ENCODE measurements around the gene SLC38A1.
"Not testable (repeated sequence)": the region's sequence is repeated elsewhere in the genome, so short reads cannot be mapped to it uniquely, and the experiment has no call there.

The SLC38A1 gene

GRCh38 chr12:46198913-46199312 is 69.9 kb downstream of the SLC38A1 start:
- TF ChIP-seq CTCF (conservative IDR thresholded peaks at IDR 0.05; ENCODE audit: control insufficient read depth, insufficient read depth, low read depth, low read length): no peak
- H3K4me3 ChIP-seq (ENCODE audit: control insufficient read depth, low read depth, low read length): no peak overlapping the region
- DNase-seq (ENCODE audit: low read depth): no peak

GRCh38 chr12:46197883-46198282 is 71.0 kb downstream of the SLC38A1 start:
- H3K4me3 ChIP-seq (ENCODE audit: control insufficient read depth, low read depth, low read length): no peak overlapping the region
- TF ChIP-seq CTCF (conservative IDR thresholded peaks at IDR 0.05; ENCODE audit: control insufficient read depth, insufficient read depth, low read depth, low read length): no peak
- no peak for DNase-seq (ENCODE audit: low read depth)

GRCh38 chr12:46190533-46190932 is 78.3 kb downstream of the SLC38A1 start:
- H3K4me3 ChIP-seq (ENCODE audit: control insufficient read depth, low read depth, low read length): not testable (repeated sequence)

GRCh38 chr12:46188170-46188569 is 80.7 kb downstream of the SLC38A1 start:
- DNase-seq (ENCODE audit: low read depth): no peak
- H3K4me3 ChIP-seq (ENCODE audit: control insufficient read depth, low read depth, low read length): no peak overlapping the region
- no peak for TF ChIP-seq CTCF (conservative IDR thresholded peaks at IDR 0.05; ENCODE audit: control insufficient read depth, insufficient read depth, low read depth, low read length)

More at GRCh38 chr12:46190533-46190932, 78.3 kb downstream of the SLC38A1 start:
- DNase-seq (ENCODE audit: low read depth): not testable (repeated sequence)

- TF ChIP-seq CTCF (conservative IDR thresholded peaks at IDR 0.05; ENCODE audit: control insufficient read depth, insufficient read depth, low read depth, low read length): no peak
- no peak overlapping the region for H3K4me3 ChIP-seq (ENCODE audit: control insufficient read depth, low read depth, low read length)
- DNase-seq (ENCODE audit: low read depth): peak; percentile 88
These were observed 81.8 kb downstream of the SLC38A1 start for GRCh38 chr12:46187023-46187422.

- no peak overlapping the region for H3K4me3 ChIP-seq (ENCODE audit: control insufficient read depth, low read depth, low read length)
- DNase-seq (ENCODE audit: low read depth): no peak
- TF ChIP-seq CTCF (conservative IDR thresholded peaks at IDR 0.05; ENCODE audit: control insufficient read depth, insufficient read depth, low read depth, low read length): no peak
These were observed 82.8 kb downstream of the SLC38A1 start for GRCh38 chr12:46186088-46186487.

- no peak for TF ChIP-seq CTCF (conservative IDR thresholded peaks at IDR 0.05; ENCODE audit: control insufficient read depth, insufficient read depth, low read depth, low read length)
- no peak for DNase-seq (ENCODE audit: low read depth)
- no peak overlapping the region for H3K4me3 ChIP-seq (ENCODE audit: control insufficient read depth, low read depth, low read length)
These were observed 83.2 kb downstream of the SLC38A1 start for GRCh38 chr12:46185686-46186085.
